AG09319 (cell line): ENCODE data around the gene OTOGL.

ENCODE experiments used
- DNase-seq: peaks from one replicate; pipeline ENCODE4 v3.0.0-alpha.2; 2010; ENCODE audit warnings: low read depth; ENCODE audit errors: extremely low read depth
- TF ChIP-seq, protein P1 (sequence below): IDR thresholded peaks from 2 replicates; pipeline ENCODE4 v1.5.1; 2011; ENCODE audit warnings: low read depth, mild to moderate bottlenecking, inconsistent platforms, low read length, moderate library complexity

The OTOGL gene

GRCh38 chr12:80168936-80169335, 69.6 kb downstream of the OTOGL start:
- TF ChIP-seq, protein P1, sequence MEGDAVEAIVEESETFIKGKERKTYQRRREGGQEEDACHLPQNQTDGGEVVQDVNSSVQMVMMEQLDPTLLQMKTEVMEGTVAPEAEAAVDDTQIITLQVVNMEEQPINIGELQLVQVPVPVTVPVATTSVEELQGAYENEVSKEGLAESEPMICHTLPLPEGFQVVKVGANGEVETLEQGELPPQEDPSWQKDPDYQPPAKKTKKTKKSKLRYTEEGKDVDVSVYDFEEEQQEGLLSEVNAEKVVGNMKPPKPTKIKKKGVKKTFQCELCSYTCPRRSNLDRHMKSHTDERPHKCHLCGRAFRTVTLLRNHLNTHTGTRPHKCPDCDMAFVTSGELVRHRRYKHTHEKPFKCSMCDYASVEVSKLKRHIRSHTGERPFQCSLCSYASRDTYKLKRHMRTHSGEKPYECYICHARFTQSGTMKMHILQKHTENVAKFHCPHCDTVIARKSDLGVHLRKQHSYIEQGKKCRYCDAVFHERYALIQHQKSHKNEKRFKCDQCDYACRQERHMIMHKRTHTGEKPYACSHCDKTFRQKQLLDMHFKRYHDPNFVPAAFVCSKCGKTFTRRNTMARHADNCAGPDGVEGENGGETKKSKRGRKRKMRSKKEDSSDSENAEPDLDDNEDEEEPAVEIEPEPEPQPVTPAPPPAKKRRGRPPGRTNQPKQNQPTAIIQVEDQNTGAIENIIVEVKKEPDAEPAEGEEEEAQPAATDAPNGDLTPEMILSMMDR: no peak
- no peak for DNase-seq

GRCh38 chr12:80170915-80171314, 71.6 kb downstream of the OTOGL start:
- DNase-seq: no peak
- TF ChIP-seq, protein P1: no peak

- DNase-seq: no peak
Observed at GRCh38 chr12:80173083-80173864, 73.9 kb downstream of the OTOGL start.

GRCh38 chr12:80175307-80175930, 76.1 kb downstream of the OTOGL start:
- DNase-seq: no peak
- TF ChIP-seq, protein P1: no peak

More at GRCh38 chr12:80173083-80173864, 73.9 kb downstream of the OTOGL start:
- TF ChIP-seq, protein P1: no peak

- no peak for DNase-seq
- TF ChIP-seq, protein P1: no peak
Observed at GRCh38 chr12:80176706-80177105, 77.4 kb downstream of the OTOGL start.

GRCh38 chr12:80178846-80179245, 79.5 kb downstream of the OTOGL start:
- no peak for DNase-seq
- TF ChIP-seq, protein P1: no peak

GRCh38 chr12:80183939-80184338, 84.6 kb downstream of the OTOGL start:
- DNase-seq: no peak
- TF ChIP-seq, protein P1: no peak
